Stimulated activated CD8-positive, alpha-beta memory T cell treated with anti-CD3 and anti-CD28 coated beads, Interleukin-4, amount 100 ng/mL, for 1 hour (primary cell): Measurements from ENCODE around the gene ZNF581.

Experiments used
- DNase-seq, 2 donors: peaks; one replicate each; pipeline ENCODE4 v3.0.0-alpha.2; 2020; ENCODE audit warnings: low read depth in 2 of 2, low spot score in 1 of 2

Gene ZNF581, protein sequence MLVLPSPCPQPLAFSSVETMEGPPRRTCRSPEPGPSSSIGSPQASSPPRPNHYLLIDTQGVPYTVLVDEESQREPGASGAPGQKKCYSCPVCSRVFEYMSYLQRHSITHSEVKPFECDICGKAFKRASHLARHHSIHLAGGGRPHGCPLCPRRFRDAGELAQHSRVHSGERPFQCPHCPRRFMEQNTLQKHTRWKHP

DNA sequence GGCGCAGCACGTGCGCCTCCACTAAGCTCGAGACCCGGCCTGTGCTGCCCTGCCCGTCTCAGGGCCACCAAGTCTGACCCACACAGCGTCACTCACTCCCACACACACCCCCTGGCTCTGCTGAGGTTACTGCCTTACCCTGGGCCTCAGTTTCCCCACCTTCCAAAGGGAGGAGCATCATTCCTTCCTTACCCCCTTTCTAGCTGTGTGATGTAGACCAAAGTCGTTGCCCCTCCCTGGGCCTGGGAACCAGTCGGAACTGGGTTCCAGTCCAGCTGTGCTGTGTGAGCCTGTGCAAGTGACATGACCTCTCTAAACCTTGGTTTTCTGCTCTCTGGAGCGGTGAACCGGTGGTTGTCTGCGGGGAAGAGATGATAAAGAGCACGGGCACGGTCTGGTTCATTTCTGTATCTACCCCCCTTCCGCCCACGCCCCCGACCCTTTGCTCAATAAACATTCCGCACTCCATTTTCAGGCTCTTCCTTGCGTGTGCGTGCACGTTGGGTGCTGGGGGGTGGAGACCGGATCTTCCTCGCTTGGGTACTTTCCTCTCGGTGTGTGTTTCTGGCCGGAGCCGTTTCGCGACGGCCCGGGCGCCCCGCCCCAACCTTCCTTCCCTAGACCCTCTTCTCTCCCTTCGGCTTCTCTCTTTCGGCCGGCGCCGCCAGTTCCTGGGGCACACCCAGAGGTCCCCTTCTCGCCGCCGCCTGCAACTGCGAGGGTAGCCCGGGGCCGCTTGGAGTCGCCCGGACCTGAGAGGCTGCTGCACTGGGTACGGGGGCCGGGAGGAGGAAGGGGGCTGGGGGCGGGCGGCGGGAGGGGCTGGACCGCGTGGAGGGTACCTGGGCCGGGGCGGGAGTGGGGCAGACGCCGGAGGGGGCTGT, at the start of gene ZNF581:
TSS of gene ZNF581 (plus strand) at position 647 of the 884 bp plus-strand sequence. CDS start 923 bp downstream, outside the sequence.
- peak in 1 of 2 donors; percentile 47 for DNase-seq

GRCh38 chr19:55594996-55595545, 48.4 kb upstream of the ZNF581 start:
- DNase-seq: no peak

- DNase-seq: no peak
Measured at GRCh38 chr19:55596304-55596703, 47.1 kb upstream of the ZNF581 start.

- DNase-seq: no peak
Measured at GRCh38 chr19:55597501-55597921, 45.9 kb upstream of the ZNF581 start.

DNA sequence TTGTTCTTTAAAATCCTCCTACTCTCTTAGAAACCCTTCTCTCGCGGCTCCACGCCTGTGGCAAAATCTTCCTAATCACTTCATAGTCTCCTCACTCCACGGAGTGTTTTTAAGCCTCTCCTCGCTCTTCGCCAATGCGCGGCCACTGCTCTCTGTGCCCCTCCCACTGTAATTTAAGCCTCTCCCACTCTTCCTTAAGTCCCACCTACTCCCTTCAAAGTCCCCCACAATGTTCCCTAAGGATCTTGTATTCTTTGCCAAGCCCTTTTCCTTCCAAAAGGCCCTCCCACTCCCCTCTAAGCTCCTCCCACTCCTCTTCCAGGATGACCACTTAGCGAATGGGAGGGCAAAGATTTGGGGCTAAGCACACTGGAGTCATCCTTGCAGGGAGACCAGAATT, 45.4 kb upstream of the ZNF581 start:
- DNase-seq: no peak

- peak; percentile 85 to 87 for DNase-seq
Measured at GRCh38 chr19:55598719-55599467, 44.6 kb upstream of the ZNF581 start.

DNA sequence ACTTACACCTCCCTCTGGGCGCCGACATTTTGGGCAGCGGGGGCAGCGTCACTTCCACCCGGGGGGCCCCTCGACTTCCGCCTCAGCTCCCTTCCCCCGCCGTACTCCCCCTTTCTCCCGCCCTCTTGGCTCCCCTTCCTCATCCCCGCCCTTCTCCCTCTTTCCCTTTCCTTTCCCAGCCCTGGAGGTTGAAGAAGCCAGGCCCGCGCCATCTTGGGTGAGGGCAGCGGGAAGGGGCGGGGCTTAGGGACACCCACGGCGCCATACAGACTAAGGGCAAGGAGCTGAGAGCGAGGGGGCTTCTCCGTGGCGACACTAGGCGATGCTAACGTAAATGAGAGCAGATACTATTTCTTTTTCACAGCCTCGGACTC, 44.0 kb upstream of the ZNF581 start, which contains the start of gene FIZ1:
TSS of gene FIZ1 (minus strand) at position 50 of the 374 bp plus-strand sequence. CDS start 1,652 bp downstream, outside the sequence.
- peak; percentile 88 to 91 for DNase-seq

- peak; percentile 66 to 71 for DNase-seq
Measured at GRCh38 chr19:55599842-55600661, 43.4 kb upstream of the ZNF581 start, which contains the start of gene ZNF524. Gene ZNF524, plus strand, starts transcription at chr19:55600288. Its CDS starts 1,825 bp downstream, at chr19:55602113.

DNA sequence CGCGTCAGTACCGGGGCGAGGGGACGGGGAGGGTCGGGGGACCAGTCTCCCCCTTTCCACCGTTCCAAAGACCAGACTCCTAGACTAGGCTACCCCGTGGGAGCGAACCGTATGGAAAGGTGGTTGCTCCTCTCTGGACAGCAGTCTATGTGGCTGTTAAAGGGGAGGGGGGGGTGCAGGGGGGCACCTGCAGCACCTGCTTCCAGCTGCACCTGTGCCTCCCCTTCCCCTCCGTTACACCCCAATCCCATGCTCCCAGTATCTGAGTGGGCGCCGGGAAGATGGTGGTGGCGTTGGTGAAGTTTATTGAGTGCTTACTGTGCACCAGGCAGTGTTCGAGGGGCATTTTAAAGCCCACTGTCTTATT, 42.8 kb upstream of the ZNF581 start:
- DNase-seq: no peak

GRCh38 chr19:55601084-55601483, 42.4 kb upstream of the ZNF581 start:
- DNase-seq: no peak

GRCh38 chr19:55602104-55603001, 41.1 kb upstream of the ZNF581 start:
- DNase-seq: no peak

DNA sequence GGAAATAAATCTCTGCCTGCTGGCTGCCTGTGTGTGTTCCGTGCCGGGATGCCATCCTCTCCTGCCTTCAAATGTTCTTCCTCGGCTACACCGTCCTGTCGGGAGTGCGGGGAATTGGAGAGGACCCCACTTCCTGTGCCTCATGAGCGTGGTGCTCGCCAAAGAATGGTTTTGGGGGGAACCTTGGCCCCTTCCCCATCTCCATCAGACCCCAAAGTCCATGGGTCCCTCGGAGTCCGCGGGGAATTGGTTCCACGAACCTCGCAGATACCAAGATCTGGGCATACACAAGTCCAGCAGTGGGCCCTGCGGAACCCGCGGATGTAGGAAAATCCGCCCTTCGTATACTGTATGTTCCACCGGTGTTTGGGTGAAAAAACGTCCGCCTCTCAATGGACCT, 40.3 kb upstream of the ZNF581 start:
- DNase-seq: no peak

- DNase-seq: no peak
Measured at GRCh38 chr19:55603581-55604292, 39.7 kb upstream of the ZNF581 start.

- DNase-seq: peak; percentile 95 to 97
Measured at GRCh38 chr19:55605207-55605636, 38.2 kb upstream of the ZNF581 start.

GRCh38 chr19:55605637-55606470, 37.6 kb upstream of the ZNF581 start, which contains the start of gene ZNF865:
Gene ZNF865, plus strand, starts transcription at chr19:55605647. Its CDS starts 7,972 bp downstream, at chr19:55613619.
- DNase-seq: peak; percentile 41 to 42

- DNase-seq: no peak
Measured at GRCh38 chr19:55606471-55606787, 37.0 kb upstream of the ZNF581 start.

DNA sequence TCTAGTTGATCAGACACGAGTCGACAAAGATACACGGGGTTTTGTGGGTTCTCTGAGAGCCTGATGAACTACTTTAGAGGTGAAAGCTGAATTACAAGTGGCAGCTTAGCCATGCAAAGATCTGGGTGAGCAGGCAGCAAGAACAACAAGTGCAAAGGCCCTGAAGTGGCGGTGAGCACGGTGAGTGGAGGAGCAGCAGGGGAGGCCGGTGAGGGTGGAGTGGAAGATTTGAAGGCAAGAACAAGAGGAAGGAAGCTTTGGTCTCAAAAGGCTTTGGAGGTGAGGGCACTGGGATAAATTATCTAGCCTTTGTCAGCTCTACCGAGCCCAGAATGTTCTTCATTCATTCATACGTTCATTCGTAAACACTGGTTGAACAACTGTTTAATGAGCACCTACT, 36.6 kb upstream of the ZNF581 start:
- DNase-seq: no peak

DNA sequence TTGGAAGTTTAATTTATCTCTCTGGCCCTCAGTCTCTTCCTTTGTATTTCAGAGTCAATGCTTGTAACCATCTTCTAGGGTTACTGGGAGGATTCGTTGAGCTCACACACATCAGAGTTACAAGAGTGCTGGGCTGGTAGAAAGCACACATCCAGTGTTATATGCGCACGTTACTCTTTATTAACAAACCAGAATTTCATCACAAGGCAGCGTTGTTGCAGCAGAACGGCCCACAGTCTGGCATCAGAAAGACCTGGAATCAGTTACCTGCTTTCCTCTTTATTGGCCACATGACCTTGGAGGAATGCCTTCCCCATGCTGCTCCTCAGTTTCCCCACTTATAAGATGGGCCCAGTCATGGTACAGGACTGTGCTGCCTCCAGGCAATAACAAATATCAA, 34.1 kb upstream of the ZNF581 start:
- DNase-seq: no peak
